HepG2 (cell line): ENCODE data around the gene SOCS1. TPM values are rescaled to one million over a fixed set of nuclear protein-coding genes. Genes with fewer than 3 reads are reported as not detected.

ENCODE experiments used
- ETV5 ChIP-seq: IDR thresholded peaks from 2 replicates; pipeline ENCODE4 v1.6.1; 2018; ENCODE audit warnings: missing biosample characterization, missing genetic modification reagents, inconsistent platforms, borderline replicate concordance
- KDM1A ChIP-seq: IDR thresholded peaks from 2 replicates; pipeline ENCODE4 v1.6.1; 2016; ENCODE audit warnings: missing compliant biosample characterization
- KDM4B ChIP-seq: sonication (generic); formaldehyde crosslinking; IDR thresholded peaks from 2 replicates; pipeline ENCODE4 v1.4.0; 2020; ENCODE audit warnings: missing genetic modification reagents
- KIAA2018 ChIP-seq: sonication (generic); formaldehyde crosslinking; IDR thresholded peaks from 2 replicates; pipeline ENCODE4 v1.5.0; 2020; ENCODE audit warnings: mild to moderate bottlenecking, missing genetic modification reagents, borderline replicate concordance
- KLF9 ChIP-seq: IDR thresholded peaks from 2 replicates; pipeline ENCODE4 v1.6.1; 2016; ENCODE audit warnings: low read depth
- MTA1 ChIP-seq: sonication (generic); formaldehyde crosslinking; IDR thresholded peaks from 2 replicates; pipeline ENCODE4 v1.4.0; 2020; ENCODE audit warnings: missing genetic modification reagents, mild to moderate bottlenecking, borderline replicate concordance
- SCMH1 ChIP-seq: sonication (generic); formaldehyde crosslinking; IDR thresholded peaks from 2 replicates; pipeline ENCODE4 v1.9.0; 2021; ENCODE audit warnings: missing genetic modification reagents, mild to moderate bottlenecking, borderline replicate concordance
- TP53 ChIP-seq: sonication (generic); formaldehyde crosslinking; conservative IDR thresholded peaks from 2 replicates; pipeline ENCODE4 v1.4.0; 2020; ENCODE audit warnings: missing genetic modification reagents
- ZBTB37 ChIP-seq: sonication (generic); formaldehyde crosslinking; IDR thresholded peaks from 2 replicates; pipeline ENCODE4 v1.4.0; 2020; ENCODE audit warnings: mild to moderate bottlenecking, missing genetic modification reagents
- ZNF253 ChIP-seq: sonication (generic); formaldehyde crosslinking; IDR thresholded peaks from 2 replicates; pipeline ENCODE4 v1.8.0; 2022; ENCODE audit warnings: mild to moderate bottlenecking, missing genetic modification reagents, borderline replicate concordance
- polyA plus RNA-seq, 8 experiments: library from polyadenylated mRNA; depleted of rRNA in 3 of 8; stranded (reverse) in 7 of 8; unstranded in 1 of 8; fragments of >200 nt; fragmentation: Illumina TruSeq in 4 of 8; extraction: Trizol in 4 of 8; gene quantifications; 2 replicates each; pipeline versions ENCODE4 v1.2.1 to v1.2.3, GENCODE V29; 2011 to 2016; ENCODE audit warnings: low read depth in 4 of 8, missing spikeins in 1 of 8, mixed read lengths in 1 of 8; ENCODE audit not compliant: insufficient read depth in 1 of 8
- total RNA-seq, 5 experiments: library from RNA; depleted of rRNA; stranded (reverse); fragments of >200 nt; fragmentation: Illumina TruSeq; extraction: Trizol; gene quantifications; 2 replicates each; pipeline ENCODE4 v1.2.3, GENCODE V29; 2016; ENCODE audit warnings: low read depth in 1 of 5
- TF ChIP-seq, protein P1 (sequence below): sonication (generic); formaldehyde crosslinking; IDR thresholded peaks from 2 replicates; pipeline ENCODE4 v1.9.0; 2021; ENCODE audit warnings: missing genetic modification reagents, mild to moderate bottlenecking, borderline replicate concordance

SOCS1 gene
- total and polyA plus RNA-seq, 2 of the 13 experiments (the other 11 are each of a cell fraction or from before 2014, with no cell fraction given) = 5.3 to 6.3 TPM

DNA sequence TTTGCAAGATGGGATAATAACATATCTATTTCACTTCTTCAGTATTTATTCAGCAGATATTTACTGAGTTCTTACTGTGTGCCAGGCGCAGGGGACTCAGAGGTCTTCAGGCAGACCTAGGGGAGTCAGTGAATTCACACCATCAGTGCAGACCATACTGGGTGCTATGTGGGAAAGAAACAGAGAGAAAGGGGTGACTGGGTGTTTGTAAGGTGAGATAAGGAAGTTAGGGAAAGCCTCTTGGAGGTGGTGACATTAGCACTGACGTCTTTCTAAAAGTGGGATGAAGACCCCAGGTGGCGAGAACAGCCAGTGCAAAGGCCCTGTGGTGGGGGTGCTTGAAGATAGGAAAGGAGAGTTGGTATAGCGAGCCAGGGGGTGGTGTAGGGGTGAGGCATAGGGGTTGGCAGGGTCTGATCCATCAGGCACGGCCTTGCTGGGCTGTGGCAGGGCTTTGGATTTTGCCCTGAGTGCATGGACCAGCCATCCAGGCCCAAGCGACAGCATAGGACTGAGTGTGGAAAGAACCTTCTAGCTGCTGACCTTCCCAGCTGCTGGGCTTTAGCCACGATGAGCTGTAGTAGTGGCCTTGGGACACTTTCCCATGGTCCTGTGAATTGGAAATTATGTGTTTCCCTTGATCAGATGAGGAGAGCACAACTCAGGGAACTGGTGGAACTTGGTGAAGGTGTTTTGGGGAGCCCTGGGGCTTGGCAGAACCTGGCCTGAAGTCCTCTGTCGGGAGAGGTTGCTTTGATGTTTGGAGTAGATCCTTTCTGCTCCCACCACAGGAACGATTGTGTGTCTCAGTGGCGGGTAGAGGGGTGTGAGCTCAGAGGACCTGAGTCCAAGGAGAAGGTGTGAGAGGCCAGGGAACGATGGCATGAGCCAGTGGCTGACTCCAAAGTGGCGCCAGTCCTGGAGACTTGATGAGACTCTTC is 3.9 kb upstream of the SOCS1 start (continued):
- no peak for TF ChIP-seq KDM4B
- TF ChIP-seq, protein P1, sequence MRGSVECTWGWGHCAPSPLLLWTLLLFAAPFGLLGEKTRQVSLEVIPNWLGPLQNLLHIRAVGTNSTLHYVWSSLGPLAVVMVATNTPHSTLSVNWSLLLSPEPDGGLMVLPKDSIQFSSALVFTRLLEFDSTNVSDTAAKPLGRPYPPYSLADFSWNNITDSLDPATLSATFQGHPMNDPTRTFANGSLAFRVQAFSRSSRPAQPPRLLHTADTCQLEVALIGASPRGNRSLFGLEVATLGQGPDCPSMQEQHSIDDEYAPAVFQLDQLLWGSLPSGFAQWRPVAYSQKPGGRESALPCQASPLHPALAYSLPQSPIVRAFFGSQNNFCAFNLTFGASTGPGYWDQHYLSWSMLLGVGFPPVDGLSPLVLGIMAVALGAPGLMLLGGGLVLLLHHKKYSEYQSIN (CRISPR knock-in tag) = no peak
- TF ChIP-seq KIAA2018 = no peak
- TF ChIP-seq ZBTB37 (CRISPR knock-in tag) = 0 out of 2 replicates have a peak, but pooled peaks have one; percentile 14
- no peak for TF ChIP-seq TP53 (CRISPR knock-in tag)
- no peak; the same call in 1 of the 2 replicates for TF ChIP-seq MTA1
- no peak for TF ChIP-seq ZNF253
- TF ChIP-seq ETV5 (CRISPR knock-in tag) = no peak
- TF ChIP-seq KDM1A (CRISPR knock-in tag) = peak; percentile 90; the same call in 1 of the 2 replicates
- TF ChIP-seq SCMH1 (CRISPR knock-in tag) = no peak
- TF ChIP-seq KLF9 (CRISPR knock-in tag) = no peak
